G401.6 (cell line): ENCODE measurements around the gene KIFC3.
"Not testable (repeated sequence)": the region's sequence is repeated elsewhere in the genome, so short reads cannot be mapped to it uniquely, and the experiment has no call there.

Source experiments
- FAIRE-seq: peaks from 2 replicates; lab custom pipeline; 2012; peaks lifted over from hg19 to GRCh38; lab: Jason Lieb, UNC

Gene KIFC3, protein sequence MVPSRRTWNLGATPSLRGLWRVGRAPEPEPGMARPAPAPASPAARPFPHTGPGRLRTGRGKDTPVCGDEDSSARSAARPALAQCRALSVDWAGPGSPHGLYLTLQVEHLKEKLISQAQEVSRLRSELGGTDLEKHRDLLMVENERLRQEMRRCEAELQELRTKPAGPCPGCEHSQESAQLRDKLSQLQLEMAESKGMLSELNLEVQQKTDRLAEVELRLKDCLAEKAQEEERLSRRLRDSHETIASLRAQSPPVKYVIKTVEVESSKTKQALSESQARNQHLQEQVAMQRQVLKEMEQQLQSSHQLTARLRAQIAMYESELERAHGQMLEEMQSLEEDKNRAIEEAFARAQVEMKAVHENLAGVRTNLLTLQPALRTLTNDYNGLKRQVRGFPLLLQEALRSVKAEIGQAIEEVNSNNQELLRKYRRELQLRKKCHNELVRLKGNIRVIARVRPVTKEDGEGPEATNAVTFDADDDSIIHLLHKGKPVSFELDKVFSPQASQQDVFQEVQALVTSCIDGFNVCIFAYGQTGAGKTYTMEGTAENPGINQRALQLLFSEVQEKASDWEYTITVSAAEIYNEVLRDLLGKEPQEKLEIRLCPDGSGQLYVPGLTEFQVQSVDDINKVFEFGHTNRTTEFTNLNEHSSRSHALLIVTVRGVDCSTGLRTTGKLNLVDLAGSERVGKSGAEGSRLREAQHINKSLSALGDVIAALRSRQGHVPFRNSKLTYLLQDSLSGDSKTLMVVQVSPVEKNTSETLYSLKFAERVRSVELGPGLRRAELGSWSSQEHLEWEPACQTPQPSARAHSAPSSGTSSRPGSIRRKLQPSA

DNA sequence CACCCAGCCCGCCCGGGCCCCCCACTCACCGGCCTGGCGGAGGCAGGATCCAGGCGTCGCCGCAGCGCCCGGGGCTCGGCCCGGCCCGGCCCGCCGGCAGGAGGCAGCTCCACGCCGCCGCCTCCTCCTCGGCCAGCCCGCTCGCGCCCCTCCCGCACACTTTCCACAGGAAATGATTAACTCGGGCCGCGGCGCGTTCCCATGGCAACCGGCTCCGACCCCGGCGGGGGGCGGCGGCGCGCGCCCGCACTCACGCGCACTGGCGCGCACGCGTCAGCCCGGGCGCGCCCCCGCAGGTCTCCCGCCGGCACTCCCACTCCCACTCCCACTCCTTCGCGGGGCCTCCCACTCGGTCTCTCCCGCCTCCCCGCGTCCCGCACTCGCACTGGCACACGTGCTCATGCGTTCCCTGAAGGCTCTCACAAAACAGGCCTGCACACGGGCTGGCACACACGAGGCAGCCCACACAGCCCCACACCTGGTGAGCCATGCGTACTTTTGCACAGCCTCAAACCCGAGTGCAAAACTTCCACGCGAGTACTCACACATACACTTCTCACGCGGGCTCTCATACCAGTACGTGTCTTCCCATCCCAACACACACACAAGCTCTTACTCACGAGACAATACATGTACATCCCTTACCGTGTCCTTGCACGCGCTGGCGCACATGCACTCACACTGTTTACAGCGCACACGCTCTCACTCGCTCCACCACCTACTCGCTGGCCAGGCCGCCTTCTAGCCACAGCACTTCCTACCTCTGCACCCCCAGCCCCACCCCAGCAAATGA lies at the start of gene KIFC3:
Gene KIFC3 (minus strand): TSS at position 151 of the 793 bp plus-strand sequence. CDS start 4,248 bp downstream, outside the sequence.
- no peak for FAIRE-seq

- FAIRE-seq: no peak
Observed at GRCh38 chr16:57848181-57848580, 45.9 kb upstream of the KIFC3 start.

DNA sequence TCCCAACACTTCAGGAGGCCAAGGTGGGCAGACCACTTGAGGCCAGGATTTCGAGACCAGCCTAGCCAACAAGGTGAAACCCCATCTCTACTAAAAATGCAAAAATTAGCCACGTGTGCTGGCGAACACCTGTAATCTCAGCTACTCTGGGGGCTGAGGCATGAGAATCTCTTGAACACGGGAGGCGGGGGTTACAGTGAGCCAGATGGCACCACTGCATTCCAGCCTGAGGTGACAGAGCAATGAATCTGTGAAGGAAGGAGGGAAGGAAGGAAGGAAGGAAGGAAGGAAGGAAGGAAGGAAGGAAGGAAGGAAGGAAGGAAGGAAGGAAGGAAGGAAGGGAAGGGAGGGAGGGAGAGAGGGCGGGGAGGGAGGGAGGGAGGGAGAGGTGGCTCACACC lies 44.6 kb upstream of the KIFC3 start:
- not testable (repeated sequence) for FAIRE-seq

GRCh38 chr16:57846078-57846697 lies 43.9 kb upstream of the KIFC3 start:
- no peak for FAIRE-seq

- no peak for FAIRE-seq
Observed at GRCh38 chr16:57845115-57845514, 42.8 kb upstream of the KIFC3 start.

DNA sequence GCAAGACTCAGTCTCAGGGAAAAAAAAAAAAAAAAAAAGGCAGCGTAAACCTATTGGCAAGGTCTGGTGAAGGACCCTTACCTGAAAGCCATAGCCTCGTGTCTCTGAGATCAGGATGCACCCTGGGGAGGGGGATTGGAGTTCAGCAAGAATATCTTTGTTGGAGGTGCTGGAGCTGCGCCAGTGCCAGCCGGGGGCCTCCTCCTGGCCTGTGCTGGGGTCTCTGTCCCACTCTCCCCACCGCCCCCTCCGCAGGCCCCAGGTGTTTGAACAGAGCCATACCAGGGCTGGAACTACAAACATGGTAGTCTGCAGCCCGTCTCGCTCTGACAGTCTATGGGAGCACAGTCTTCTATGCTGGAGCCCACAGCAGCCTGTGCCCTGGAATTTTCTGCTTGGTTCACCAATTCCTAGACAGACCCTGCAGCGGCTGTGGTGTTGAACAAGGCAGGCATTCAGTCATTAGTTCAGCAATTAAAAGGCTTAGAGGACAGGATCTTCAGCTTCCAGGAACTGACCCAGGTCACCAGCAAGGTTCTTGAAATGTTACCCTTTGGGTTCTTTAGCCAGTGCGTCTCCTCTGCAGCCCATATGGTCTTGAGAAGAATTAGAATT lies 42.2 kb upstream of the KIFC3 start:
- no peak for FAIRE-seq

- FAIRE-seq: no peak
Observed at GRCh38 chr16:57843400-57843799, 41.1 kb upstream of the KIFC3 start.

GRCh38 chr16:57842601-57843000 lies 40.3 kb upstream of the KIFC3 start:
- no peak for FAIRE-seq

DNA sequence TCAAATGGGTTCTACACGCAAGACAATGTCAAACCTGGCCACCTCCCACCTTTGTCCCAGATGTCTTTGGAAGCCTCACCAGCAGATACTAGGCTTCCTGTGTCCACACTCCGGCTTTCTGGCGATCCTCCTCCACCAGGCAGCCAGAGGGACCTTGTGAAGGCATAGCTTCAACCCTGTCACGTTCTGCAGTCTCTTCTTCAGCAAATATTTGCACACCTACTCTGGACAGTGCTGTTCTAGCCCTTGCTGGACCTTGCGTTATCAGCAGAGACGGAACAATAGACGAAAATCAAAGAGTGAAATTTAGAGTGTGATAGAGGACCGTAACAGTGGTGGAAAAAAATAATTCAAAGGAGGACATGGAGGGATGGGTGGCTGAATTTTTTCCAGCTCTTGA lies 38.5 kb upstream of the KIFC3 start:
- no peak for FAIRE-seq

DNA sequence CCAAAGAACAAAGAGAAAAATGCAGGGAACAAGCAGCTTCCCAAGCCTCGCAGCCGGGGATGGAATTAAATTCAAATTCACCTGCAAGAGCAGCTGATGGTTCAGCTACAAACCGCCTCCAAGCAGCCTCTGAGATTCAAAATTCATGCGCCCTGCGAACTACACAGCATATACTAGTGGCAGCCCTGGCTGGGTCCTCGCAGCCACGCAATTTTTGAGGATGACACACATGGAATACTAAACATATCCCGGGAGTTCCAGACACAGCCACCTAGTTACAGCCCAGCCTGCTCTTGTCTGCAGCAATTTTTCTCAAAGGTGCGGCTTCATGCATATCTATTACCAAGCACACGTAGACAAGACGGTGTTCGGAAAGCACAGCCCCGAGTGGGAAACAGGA lies 35.9 kb upstream of the KIFC3 start:
- no peak for FAIRE-seq

DNA sequence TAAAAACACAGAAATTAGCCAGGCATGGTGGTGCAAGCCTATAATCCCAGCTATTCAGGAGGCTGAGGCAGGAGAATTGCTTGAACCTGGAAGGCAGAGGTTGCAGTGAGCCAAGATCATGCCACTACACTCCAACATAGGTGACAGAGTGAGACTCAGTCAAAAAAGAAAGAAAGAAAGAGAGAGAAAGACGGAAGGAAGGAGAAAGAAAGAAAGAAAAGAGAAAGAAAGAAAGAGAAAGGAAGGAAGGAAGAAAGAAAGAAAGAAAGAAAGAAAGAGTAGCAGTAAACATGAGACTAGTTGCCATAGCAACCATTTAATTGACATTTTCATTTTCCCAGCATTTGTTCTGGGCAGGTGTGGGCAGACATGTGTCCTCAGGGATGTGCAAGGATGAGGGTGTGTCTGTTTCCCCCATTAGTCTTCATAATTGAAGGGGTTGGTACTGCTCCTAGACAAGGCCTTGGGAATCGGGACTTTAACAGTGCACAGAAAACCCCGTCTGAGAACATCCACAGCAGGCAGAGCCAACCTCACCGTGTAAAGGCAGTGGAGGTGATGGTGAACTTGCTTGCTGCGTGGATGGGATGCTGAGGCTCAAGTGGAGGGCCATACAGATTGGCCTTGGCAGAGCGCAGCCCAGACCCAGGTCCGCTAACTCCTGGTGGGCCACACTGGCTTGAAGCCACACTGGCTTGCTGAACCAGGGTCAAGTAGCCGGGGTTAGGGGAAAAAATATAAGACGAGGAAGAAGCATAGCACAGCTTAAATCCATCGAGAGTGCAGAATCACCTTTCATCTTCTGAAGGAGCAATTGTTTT lies 35.2 kb upstream of the KIFC3 start:
- no peak for FAIRE-seq

GRCh38 chr16:57835439-57835838 lies 33.1 kb upstream of the KIFC3 start:
- peak; percentile 41 for FAIRE-seq

DNA sequence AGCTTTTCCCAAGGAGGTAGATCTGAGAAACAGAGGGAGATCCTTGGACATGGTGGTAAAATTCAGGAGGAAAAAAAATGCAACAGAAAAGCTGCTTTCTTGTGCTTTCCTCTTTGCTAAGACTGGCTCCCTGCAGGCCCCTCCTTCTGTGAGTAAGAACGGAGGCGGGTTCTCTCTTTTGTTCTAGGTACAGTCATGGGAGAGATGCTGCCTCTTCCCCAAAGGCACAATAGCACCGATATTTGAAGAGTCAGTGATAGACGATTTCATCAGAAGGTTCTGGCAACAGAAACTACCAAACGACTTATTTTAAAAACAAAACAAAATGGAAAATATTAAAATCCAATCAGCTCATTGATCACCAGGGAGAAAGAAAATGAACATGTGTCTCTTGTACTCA lies 32.6 kb upstream of the KIFC3 start:
- peak; percentile 80 for FAIRE-seq

DNA sequence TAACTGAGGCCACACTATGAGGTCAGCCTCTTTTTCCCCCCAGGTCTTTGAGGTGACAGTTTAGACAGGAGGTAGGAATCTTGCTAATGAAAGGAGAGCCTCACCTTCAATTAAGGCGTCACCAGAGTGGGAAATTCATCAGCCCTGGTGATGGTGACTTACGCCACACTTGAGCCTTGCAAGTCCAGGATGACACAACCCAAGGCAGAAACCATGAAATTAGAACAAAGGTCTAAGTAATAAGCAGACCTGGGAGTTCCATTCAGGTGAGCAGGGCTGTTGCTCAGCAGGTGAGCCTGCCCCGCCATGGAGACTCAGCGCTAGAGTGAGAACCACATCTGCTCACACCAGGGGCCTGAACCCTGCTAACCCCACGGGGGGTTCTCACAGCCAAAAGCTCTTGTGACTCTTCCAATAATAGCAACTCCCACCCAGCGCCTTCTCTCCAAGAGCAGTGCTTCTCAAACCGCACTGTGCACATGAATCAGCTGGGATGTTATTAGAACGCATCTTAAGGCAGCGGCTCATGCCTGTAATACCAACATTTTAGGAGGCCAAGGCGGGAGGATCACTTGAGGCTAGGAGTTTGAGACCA lies 28.7 kb upstream of the KIFC3 start:
- no peak for FAIRE-seq

- no peak for FAIRE-seq
Observed at GRCh38 chr16:57829969-57830360, 27.7 kb upstream of the KIFC3 start.

- FAIRE-seq: no peak
Observed at GRCh38 chr16:57828272-57829161, 26.2 kb upstream of the KIFC3 start.

GRCh38 chr16:57826706-57827625 lies 24.7 kb upstream of the KIFC3 start:
- FAIRE-seq: no peak

DNA sequence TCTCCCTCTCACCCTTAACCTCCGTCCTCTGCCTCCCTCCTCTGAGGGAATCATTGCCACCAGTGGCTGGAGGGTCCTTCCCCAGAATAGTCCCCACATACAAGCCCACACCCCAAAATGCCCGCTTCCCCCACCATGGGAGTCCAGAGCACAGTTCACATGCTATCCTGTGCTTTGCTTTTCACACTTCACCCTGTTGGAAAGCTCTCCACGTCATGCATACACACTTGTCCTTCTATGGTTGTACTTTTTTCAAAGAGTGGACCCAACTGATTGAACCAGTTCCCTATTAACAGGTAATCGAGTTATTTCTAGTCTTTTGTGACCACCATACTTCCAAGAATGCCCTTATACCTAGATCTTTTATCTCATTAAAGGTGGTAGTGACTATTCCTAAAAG lies 23.8 kb upstream of the KIFC3 start:
- no peak for FAIRE-seq
